Peyer's patch (tissue), 4 donors: Measurements from ENCODE around the gene COMMD7.

ENCODE experiments used
- POLR2A ChIP-seq, 2 donors: fragments of 450-650 bp; IDR thresholded peaks; one replicate each; pipeline ENCODE4 v1.5.1; 2017; ENCODE audit warnings: antibody characterized with exemption in 2 of 2, mild to moderate bottlenecking in 2 of 2, moderate library complexity in 2 of 2
- TF ChIP-seq, protein P1 (sequence below), 6 experiments: fragments of 450-650 bp in 4 of 6; fragments of 200-600 bp in 2 of 6; sonication (generic) in 1 of 6; IDR thresholded peaks; one replicate each; pipeline ENCODE4 v1.5.1; 2017 to 2019; ENCODE audit warnings: antibody characterized with exemption in 6 of 6, mild to moderate bottlenecking in 3 of 6, moderate library complexity in 1 of 6

- TF ChIP-seq, protein P1, sequence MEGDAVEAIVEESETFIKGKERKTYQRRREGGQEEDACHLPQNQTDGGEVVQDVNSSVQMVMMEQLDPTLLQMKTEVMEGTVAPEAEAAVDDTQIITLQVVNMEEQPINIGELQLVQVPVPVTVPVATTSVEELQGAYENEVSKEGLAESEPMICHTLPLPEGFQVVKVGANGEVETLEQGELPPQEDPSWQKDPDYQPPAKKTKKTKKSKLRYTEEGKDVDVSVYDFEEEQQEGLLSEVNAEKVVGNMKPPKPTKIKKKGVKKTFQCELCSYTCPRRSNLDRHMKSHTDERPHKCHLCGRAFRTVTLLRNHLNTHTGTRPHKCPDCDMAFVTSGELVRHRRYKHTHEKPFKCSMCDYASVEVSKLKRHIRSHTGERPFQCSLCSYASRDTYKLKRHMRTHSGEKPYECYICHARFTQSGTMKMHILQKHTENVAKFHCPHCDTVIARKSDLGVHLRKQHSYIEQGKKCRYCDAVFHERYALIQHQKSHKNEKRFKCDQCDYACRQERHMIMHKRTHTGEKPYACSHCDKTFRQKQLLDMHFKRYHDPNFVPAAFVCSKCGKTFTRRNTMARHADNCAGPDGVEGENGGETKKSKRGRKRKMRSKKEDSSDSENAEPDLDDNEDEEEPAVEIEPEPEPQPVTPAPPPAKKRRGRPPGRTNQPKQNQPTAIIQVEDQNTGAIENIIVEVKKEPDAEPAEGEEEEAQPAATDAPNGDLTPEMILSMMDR (IDR thresholded peaks at IDR 0.05), result no peak
- TF ChIP-seq POLR2A (IDR thresholded peaks at IDR 0.05), result no peak
Measured at GRCh38 chr20:32762754-32763201, 19.5 kb upstream of the COMMD7 start.
